Measurements from ENCODE around the gene ZFP64.

The ZFP64 gene

GRCh38 chr20:52110456-52110855 is 81.1 kb downstream of the ZFP64 start:
- no peak for DNase-seq (ENCODE audit: extremely low read depth in 1 of 2, low read depth in 1 of 2)

DNA sequence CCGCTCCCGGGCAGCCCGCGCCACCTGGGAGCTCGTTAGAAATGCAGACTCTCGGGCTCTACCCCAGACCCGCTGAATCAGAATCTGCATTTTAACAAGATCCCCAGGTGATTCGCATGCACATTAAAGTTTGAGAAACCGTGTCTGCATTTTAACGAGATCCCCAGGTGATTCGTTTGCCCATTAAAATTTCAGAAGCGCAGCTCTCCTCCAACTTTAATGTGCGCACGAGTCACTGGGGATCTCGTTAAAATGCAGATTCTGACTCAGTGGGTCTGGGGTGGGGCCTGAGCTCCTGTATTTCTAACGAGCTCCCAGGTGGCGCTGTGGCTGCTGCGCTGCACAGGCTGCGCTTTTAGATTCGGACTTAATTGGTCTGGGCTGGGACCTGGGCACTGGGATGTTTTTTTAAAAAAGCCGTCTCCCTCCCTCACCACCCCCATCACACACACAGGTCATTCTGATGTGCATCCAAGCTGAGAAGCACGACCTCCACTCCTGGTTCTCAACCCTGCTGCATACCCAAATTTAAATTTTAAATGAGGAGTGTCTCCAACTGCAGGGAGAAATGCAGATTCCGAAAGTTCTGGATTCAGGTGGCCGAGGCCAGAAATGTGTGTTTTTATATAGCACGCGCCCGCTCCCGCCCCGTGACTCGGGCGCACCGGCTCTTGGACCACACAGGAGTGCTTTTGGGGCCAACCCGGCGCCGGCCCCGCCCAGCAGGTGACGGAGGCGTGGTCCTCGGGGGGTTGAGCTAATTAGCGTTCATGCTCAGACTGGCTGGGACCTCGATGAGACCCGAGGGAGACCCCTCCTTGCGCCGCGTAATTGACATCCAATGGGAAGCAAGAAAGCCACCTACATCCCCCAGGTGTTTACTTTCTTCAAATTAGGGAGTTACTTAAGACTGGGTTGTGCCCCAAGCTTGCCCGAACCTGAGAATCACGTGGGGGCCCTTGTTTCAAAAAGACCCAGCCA is 85.8 kb downstream of the ZFP64 start:
- no peak for DNase-seq (ENCODE audit: extremely low read depth in 1 of 2, low read depth in 1 of 2)

- DNase-seq (ENCODE audit: extremely low read depth in 1 of 2, low read depth in 1 of 2), result no peak
Measured at GRCh38 chr20:52104546-52105441, 86.8 kb downstream of the ZFP64 start.

DNA sequence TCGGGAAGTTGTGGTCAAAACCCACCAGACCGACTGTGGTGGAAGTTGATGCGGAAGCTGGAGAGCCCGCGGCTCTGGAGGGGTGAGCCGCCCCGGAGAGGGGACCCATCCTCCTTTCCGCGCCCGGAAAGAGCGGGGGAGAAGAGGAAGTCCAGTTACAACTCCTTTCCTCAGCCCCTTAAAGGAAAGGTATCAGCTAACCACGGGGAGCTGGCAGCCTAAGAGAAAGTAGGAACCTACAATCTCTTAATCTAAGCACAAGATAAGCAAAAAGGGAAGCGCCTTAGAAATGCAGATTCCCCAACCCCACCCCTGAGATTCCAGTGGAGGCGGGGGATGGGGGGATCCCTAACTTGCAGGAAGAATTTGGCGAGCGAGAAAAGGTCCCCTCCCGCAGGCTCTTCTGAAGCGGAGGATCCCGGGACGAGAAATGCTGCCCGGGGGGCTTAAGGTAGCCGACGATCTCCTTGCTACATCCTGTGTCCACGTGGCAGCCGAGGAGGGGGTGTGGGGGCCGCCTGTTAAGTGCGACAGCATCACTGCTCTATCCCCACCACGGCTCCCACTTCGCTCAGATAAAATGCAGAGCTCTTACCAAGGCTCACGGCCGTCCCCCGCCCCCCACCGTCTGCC is 87.5 kb downstream of the ZFP64 start:
- DNase-seq (ENCODE audit: extremely low read depth in 1 of 2, low read depth in 1 of 2), result no peak

GRCh38 chr20:52103335-52103912 is 88.2 kb downstream of the ZFP64 start:
- DNase-seq (ENCODE audit: extremely low read depth in 1 of 2, low read depth in 1 of 2), result no peak

- no peak for DNase-seq (ENCODE audit: extremely low read depth in 1 of 2, low read depth in 1 of 2)
Measured at GRCh38 chr20:52102559-52102958, 89.0 kb downstream of the ZFP64 start.

DNA sequence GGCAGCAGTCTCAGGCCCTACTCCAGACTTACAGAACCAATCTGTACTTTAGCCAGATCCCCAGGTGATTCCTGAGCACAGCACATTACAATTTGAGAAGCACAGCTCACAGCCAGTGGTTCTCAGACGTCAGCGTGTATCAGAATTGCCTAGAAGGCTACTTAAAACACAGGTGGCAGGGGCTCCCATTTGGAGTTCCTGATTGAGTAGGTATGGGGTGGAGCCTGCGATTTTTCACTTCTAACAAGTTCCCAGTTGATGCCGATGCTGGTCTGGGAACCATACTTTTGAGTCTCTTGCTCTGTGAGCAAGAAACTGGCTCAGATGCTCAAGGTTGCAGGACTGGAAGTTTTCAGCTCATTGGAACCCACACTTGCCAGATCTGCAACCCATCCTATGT is 89.5 kb downstream of the ZFP64 start:
- no peak for DNase-seq (ENCODE audit: extremely low read depth in 1 of 2, low read depth in 1 of 2)

All from activated CD8-positive, alpha-beta memory T cell treated with anti-CD3 and anti-CD28 coated beads for 1 hour (primary cell).